ENCODE measurements around the gene NANS. TPM values are rescaled to one million over a fixed set of nuclear protein-coding genes. Genes with fewer than 3 reads are reported as not detected.

Gene NANS
- total RNA-seq, 1 experiment from 2014 or later: 77.9 TPM

DNA sequence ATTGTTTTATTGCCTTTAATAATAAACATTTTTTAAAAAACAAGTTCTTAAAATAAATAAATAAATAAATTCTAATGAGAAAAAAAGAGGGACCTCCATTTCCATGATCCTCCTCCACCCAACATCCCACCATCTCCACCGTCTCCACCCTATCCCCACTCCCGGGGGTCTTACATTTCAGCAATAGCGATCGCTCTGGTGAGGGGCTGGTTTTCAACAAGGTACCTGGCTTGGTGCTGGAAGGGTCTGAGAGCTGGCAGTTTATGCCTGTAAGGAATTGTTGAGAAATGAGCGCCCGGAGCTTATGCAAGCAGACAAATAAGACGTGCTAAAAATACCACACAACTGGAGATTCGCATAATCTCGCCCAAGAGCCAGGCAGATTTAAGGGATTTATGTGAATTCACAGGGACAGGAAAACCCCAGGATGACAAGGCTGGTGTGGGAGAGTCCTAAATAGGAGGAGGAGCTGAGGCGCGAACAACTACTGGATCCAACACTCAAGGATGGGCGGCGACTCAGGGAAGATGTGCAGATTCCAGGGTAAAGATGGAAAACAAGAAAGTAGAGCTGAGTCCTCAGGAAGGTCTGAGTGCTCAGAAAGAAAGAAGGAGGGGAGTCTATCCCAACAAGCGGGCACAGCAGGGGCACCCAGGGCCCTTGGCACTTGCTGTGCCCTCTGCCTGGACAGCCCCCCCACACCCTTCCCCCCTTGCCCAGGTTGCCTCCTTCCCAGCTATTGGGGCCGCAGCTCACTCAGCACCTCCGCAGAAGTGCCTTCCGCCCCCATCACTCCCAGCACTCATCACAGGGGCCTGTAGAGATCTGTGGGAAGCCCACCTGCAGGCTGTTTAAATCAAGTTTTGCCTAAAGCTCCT is 35.4 kb downstream of the NANS start:
- Histone ChIP-seq H3K27me3 (ENCODE audit: low read length) (no peaks in the 10 kb centered on the region), H3K4me1 (ENCODE audit: low read length) (no peaks in the 10 kb centered on the region), H3K4me2 (ENCODE audit: low read depth, low read length, poor library complexity, severe bottlenecking) (no peak overlapping the region), H3K36me3 (ENCODE audit: insufficient read depth, low read length) (no peaks in the 10 kb centered on the region), H2AFZ (ENCODE audit: low read length) (no peak overlapping the region), H3K79me2 (ENCODE audit: low read length) (no peaks in the 10 kb centered on the region), H3K9me2 (replicated peaks; ENCODE audit: insufficient read depth, low read length) (no peaks in the 10 kb centered on the region), H3K27ac (ENCODE audit: low read length) (no peak overlapping the region), H3K4me3 (ENCODE audit: low read length) (no peak overlapping the region), H3K9me3 (ENCODE audit: low read length) (no peaks in the 10 kb centered on the region), H3K9ac (ENCODE audit: low read length) (no peak overlapping the region), H4K20me1 (ENCODE audit: insufficient read depth, low read depth, low read length) (no peaks in the 10 kb centered on the region)
- DNase-seq: no peak

- Histone ChIP-seq H4K20me1 (ENCODE audit: insufficient read depth, low read depth, low read length) (no peaks in the 10 kb centered on the region), H3K9ac (ENCODE audit: low read length) (no peak overlapping the region), H3K9me3 (ENCODE audit: low read length) (no peaks in the 10 kb centered on the region), H3K79me2 (ENCODE audit: low read length) (no peaks in the 10 kb centered on the region), H3K9me2 (replicated peaks; ENCODE audit: insufficient read depth, low read length) (no peaks in the 10 kb centered on the region), H3K4me2 (ENCODE audit: low read depth, low read length, poor library complexity, severe bottlenecking) (no peak overlapping the region), H3K4me3 (ENCODE audit: low read length) (no peak overlapping the region), H3K4me1 (ENCODE audit: low read length) (no peaks in the 10 kb centered on the region), H2AFZ (ENCODE audit: low read length) (no peak overlapping the region), H3K36me3 (ENCODE audit: insufficient read depth, low read length) (peaks cover 6% of the 10 kb centered on the region; the same call in 1 of the 2 replicates), H3K27me3 (ENCODE audit: low read length) (no peaks in the 10 kb centered on the region), H3K27ac (ENCODE audit: low read length) (no peak overlapping the region)
- DNase-seq: no peak
Observed at GRCh38 chr9:98092613-98092931, 36.0 kb downstream of the NANS start.

- Histone ChIP-seq H3K9me2 (replicated peaks; ENCODE audit: insufficient read depth, low read length) (no peaks in the 10 kb centered on the region), H3K79me2 (ENCODE audit: low read length) (no peaks in the 10 kb centered on the region), H3K9ac (ENCODE audit: low read length) (no peak overlapping the region), H3K9me3 (ENCODE audit: low read length) (no peaks in the 10 kb centered on the region), H3K4me2 (ENCODE audit: low read depth, low read length, poor library complexity, severe bottlenecking) (no peak overlapping the region), H3K4me3 (ENCODE audit: low read length) (no peak overlapping the region), H2AFZ (ENCODE audit: low read length) (no peak overlapping the region), H3K36me3 (ENCODE audit: insufficient read depth, low read length) (peaks cover 10% of the 10 kb centered on the region; the same call in 1 of the 2 replicates), H3K4me1 (ENCODE audit: low read length) (peaks cover 4% of the 10 kb centered on the region; the same call in 1 of the 2 replicates), H3K27ac (ENCODE audit: low read length) (no peak overlapping the region), H3K27me3 (ENCODE audit: low read length) (no peaks in the 10 kb centered on the region), H4K20me1 (ENCODE audit: insufficient read depth, low read depth, low read length) (no peaks in the 10 kb centered on the region)
- no peak for DNase-seq
Observed at GRCh38 chr9:98094316-98094715, 37.8 kb downstream of the NANS start.

- Histone ChIP-seq H3K79me2 (ENCODE audit: low read length) (no peaks in the 10 kb centered on the region), H3K36me3 (ENCODE audit: insufficient read depth, low read length) (peaks cover 15% of the 10 kb centered on the region; the same call in 1 of the 2 replicates), H2AFZ (ENCODE audit: low read length) (no peak overlapping the region), H3K9me3 (ENCODE audit: low read length) (no peaks in the 10 kb centered on the region), H3K9ac (ENCODE audit: low read length) (no peak overlapping the region), H4K20me1 (ENCODE audit: insufficient read depth, low read depth, low read length) (no peaks in the 10 kb centered on the region), H3K27ac (ENCODE audit: low read length) (no peak overlapping the region), H3K9me2 (replicated peaks; ENCODE audit: insufficient read depth, low read length) (no peaks in the 10 kb centered on the region), H3K4me1 (ENCODE audit: low read length) (peaks cover 9% of the 10 kb centered on the region), H3K4me2 (ENCODE audit: low read depth, low read length, poor library complexity, severe bottlenecking) (no peak overlapping the region), H3K27me3 (ENCODE audit: low read length) (no peaks in the 10 kb centered on the region), H3K4me3 (ENCODE audit: low read length) (no peak overlapping the region)
- DNase-seq: no peak
Observed at GRCh38 chr9:98094851-98095250, 38.3 kb downstream of the NANS start.

DNA sequence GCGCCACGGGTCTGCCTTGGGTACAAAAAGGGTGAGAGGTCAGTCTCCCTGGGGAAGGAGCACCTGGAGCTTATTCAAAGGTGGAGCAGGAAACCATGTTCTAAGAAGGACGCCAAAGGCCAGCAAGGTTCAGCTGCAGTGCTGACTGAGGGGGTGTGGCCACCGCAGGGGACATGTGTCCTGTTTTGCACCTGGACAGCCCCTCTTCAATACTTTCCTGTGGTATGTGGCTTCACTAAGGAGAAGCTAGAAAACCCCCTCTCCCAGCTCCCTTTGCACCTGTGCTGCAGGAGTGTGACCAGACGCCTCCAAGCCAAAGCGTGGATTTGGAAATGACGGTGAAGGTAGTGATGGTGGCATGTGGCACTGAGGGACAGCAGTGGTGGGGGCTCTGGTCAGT is 38.9 kb downstream of the NANS start:
- no peak for DNase-seq
- Histone ChIP-seq H3K9me3 (ENCODE audit: low read length) (no peaks in the 10 kb centered on the region), H3K9ac (ENCODE audit: low read length) (no peak overlapping the region), H3K4me1 (ENCODE audit: low read length) (peaks cover 15% of the 10 kb centered on the region), H2AFZ (ENCODE audit: low read length) (no peak overlapping the region), H3K79me2 (ENCODE audit: low read length) (no peaks in the 10 kb centered on the region), H3K4me2 (ENCODE audit: low read depth, low read length, poor library complexity, severe bottlenecking) (no peak overlapping the region), H3K9me2 (replicated peaks; ENCODE audit: insufficient read depth, low read length) (no peaks in the 10 kb centered on the region), H3K27me3 (ENCODE audit: low read length) (no peaks in the 10 kb centered on the region), H3K36me3 (ENCODE audit: insufficient read depth, low read length) (peaks cover 17% of the 10 kb centered on the region; the same call in 1 of the 2 replicates), H4K20me1 (ENCODE audit: insufficient read depth, low read depth, low read length) (no peaks in the 10 kb centered on the region), H3K4me3 (ENCODE audit: low read length) (no peak overlapping the region), H3K27ac (ENCODE audit: low read length) (no peak overlapping the region)

DNA sequence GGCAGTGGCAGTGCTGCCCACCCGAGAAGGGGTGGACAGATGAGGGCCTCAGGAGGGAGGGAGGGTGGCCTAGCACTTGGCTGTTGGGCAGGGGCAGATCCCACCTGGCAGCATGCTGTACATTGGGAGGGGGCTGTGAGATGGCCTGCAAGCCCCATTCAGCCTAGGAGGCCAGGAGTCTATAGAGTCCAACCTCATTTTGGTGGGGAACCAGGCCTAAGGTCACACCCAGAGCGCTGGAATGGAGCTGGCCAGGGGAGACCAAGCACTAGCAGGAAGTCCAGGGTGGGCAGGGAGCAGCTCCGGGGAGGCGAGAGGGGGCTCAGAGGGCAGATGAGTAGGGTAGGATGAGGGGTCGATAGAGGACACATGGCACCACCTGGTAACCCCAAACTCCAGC is 39.6 kb downstream of the NANS start:
- 0 out of 2 replicates have a peak, but pooled peaks cover 2% of the 10 kb centered on the region for H3K79me2 ChIP-seq (ENCODE audit: low read length)
- no peaks in the 10 kb centered on the region for H3K9me3 ChIP-seq (ENCODE audit: low read length)
- no peaks in the 10 kb centered on the region for H3K27me3 ChIP-seq (ENCODE audit: low read length)
- no peaks in the 10 kb centered on the region for H4K20me1 ChIP-seq (ENCODE audit: insufficient read depth, low read depth, low read length)
- H3K4me3 ChIP-seq (ENCODE audit: low read length): no peak overlapping the region
- H3K36me3 ChIP-seq (ENCODE audit: insufficient read depth, low read length): peaks cover 17% of the 10 kb centered on the region; the same call in 1 of the 2 replicates
- DNase-seq: no peak
- peaks cover 20% of the 10 kb centered on the region for H3K4me1 ChIP-seq (ENCODE audit: low read length)
- H3K4me2 ChIP-seq (ENCODE audit: low read depth, low read length, poor library complexity, severe bottlenecking): no peak overlapping the region
- H3K27ac ChIP-seq (ENCODE audit: low read length): no peak overlapping the region
- no peak overlapping the region for H2AFZ ChIP-seq (ENCODE audit: low read length)
- no peak overlapping the region for H3K9ac ChIP-seq (ENCODE audit: low read length)
- H3K9me2 ChIP-seq (replicated peaks; ENCODE audit: insufficient read depth, low read length): no peaks in the 10 kb centered on the region

GRCh38 chr9:98097836-98098235 is 41.3 kb downstream of the NANS start:
- H3K27ac ChIP-seq (ENCODE audit: low read length): no peak overlapping the region
- no peak overlapping the region for H3K9ac ChIP-seq (ENCODE audit: low read length)
- H3K79me2 ChIP-seq (ENCODE audit: low read length): 0 out of 2 replicates have a peak, but pooled peaks cover 3% of the 10 kb centered on the region
- H4K20me1 ChIP-seq (ENCODE audit: insufficient read depth, low read depth, low read length): no peaks in the 10 kb centered on the region
- H3K4me1 ChIP-seq (ENCODE audit: low read length): peaks cover 37% of the 10 kb centered on the region
- H3K9me2 ChIP-seq (replicated peaks; ENCODE audit: insufficient read depth, low read length): no peaks in the 10 kb centered on the region
- H3K9me3 ChIP-seq (ENCODE audit: low read length): no peaks in the 10 kb centered on the region
- H2AFZ ChIP-seq (ENCODE audit: low read length): no peak overlapping the region
- no peak overlapping the region for H3K4me2 ChIP-seq (ENCODE audit: low read depth, low read length, poor library complexity, severe bottlenecking)
- peaks cover 17% of the 10 kb centered on the region; the same call in 1 of the 2 replicates for H3K36me3 ChIP-seq (ENCODE audit: insufficient read depth, low read length)
- H3K27me3 ChIP-seq (ENCODE audit: low read length): no peaks in the 10 kb centered on the region
- H3K4me3 ChIP-seq (ENCODE audit: low read length): no peak overlapping the region
- no peak for DNase-seq

DNA sequence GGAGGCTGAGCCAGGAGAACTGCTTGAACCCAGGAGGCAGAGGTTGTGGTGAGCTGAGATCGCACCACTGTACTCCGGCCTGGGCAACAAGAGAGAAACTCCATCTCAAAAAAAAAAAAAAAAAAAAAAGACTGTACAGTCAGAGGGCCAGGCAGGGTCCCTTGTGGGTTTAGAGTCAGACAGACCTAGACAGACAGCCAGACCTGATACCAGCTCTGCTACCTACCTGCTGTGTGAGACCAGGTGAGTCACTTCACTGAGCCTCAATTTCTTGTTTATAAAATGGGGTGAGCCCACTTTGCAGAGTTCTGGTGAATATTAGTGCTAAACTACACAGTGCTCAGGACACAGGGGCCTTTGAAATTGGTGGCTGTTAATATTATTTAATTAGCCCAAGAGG is 42.8 kb downstream of the NANS start:
- H3K36me3 ChIP-seq (ENCODE audit: insufficient read depth, low read length): peaks cover 17% of the 10 kb centered on the region; the same call in 1 of the 2 replicates
- H3K4me3 ChIP-seq (ENCODE audit: low read length): no peak overlapping the region
- no peak overlapping the region for H3K4me2 ChIP-seq (ENCODE audit: low read depth, low read length, poor library complexity, severe bottlenecking)
- H3K9me3 ChIP-seq (ENCODE audit: low read length): no peaks in the 10 kb centered on the region
- no peaks in the 10 kb centered on the region for H3K27me3 ChIP-seq (ENCODE audit: low read length)
- DNase-seq: no peak
- H3K79me2 ChIP-seq (ENCODE audit: low read length): 0 out of 2 replicates have a peak, but pooled peaks cover 3% of the 10 kb centered on the region
- peak overlapping the region; percentile 92 for H3K27ac ChIP-seq (ENCODE audit: low read length)
- H3K9ac ChIP-seq (ENCODE audit: low read length): no peak overlapping the region
- H2AFZ ChIP-seq (ENCODE audit: low read length): no peak overlapping the region
- H3K4me1 ChIP-seq (ENCODE audit: low read length): peaks cover 52% of the 10 kb centered on the region
- H3K9me2 ChIP-seq (replicated peaks; ENCODE audit: insufficient read depth, low read length): no peaks in the 10 kb centered on the region
- no peaks in the 10 kb centered on the region for H4K20me1 ChIP-seq (ENCODE audit: insufficient read depth, low read depth, low read length)

All from Karpas-422 (cell line).